Measurements from ENCODE around the gene AMPD3. TPM values are rescaled to one million over a fixed set of nuclear protein-coding genes. Genes with fewer than 3 reads are reported as not detected.

Gene AMPD3
- total and polyA plus RNA-seq, 2 of the 13 experiments (the other 11 are each of a cell fraction or from before 2014, with no cell fraction given): 0.33 to 2.3 TPM

DNA sequence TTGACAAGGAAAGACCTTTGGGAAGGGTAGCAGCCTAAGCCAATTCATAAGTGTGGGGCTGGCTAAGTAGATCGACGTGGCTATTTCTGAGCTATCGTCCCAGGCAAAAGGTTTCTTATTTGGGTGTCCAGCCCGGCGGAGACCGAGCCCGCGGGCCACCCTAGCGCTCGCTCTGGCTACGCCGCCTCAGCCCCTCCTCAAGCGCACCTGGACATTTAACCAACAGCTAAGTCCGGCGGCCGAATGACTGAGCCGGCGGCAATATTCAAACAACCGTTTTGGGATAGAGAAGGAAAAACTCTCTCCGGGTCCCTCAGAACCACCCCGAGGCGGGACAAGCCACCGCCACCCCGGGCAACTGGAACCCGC lies 85.5 kb downstream of the AMPD3 start:
- H3K9me3 ChIP-seq (ENCODE audit: low read length): no peaks in the 10 kb centered on the region
- POLR2A ChIA-PET: interaction anchor here (0.7 to 1.5 kb wide), 8 partner anchors 10 to 1227 kb away, joined by 3 to 8 read pairs (median 4); partner anchors contain the start of genes CTR9, EIF4G2, LYVE1 and ZBED5
- 0% methylated on average over 17 of the region's 25 CpGs for WGBS (ENCODE audit: low lambda C conversion rate)
- peaks cover 18% of the 10 kb centered on the region for H3K4me1 ChIP-seq (ENCODE audit: insufficient read depth, low read length)
- peak overlapping the region; percentile 89 for H3K9ac ChIP-seq (ENCODE audit: insufficient read depth, low read depth, low read length)
- intact Hi-C loops (cut with micrococcal nuclease; ENCODE audit: unreplicated experiment): no loop called here
- CTCF ChIA-PET (ENCODE audit: low intra/inter-chr PET ratio, low total read pairs): no interaction called here
- peak overlapping the region; percentile 92 for H3K4me2 ChIP-seq (ENCODE audit: low read depth, low read length)
- no peaks in the 10 kb centered on the region; a peak in 1 of 5 replicates for H3K27me3 ChIP-seq (ENCODE audit: control insufficient read depth in 1 of 2, insufficient read depth in 2 of 2, low read length in 2 of 2)
- ATAC-seq (peak; percentile 83), FAIRE-seq (no peak), DNase-seq (ENCODE audit: low spot score) (peak; percentile 30)
- no TSS peak for BruUV-seq (replicated peaks)
- H3K4me3 ChIP-seq (replicated peaks in 1 of 3; ENCODE audit: insufficient read depth in 1 of 3, low read depth in 2 of 3, low read length in 3 of 3): peak overlapping the region; percentile 83 to 93 (median 92)
- H2AFZ ChIP-seq (ENCODE audit: low read length): peak overlapping the region; percentile 31
- in situ Hi-C loops (cut with HindIII; ENCODE audit: extremely low pct_ligation_motif_present, low pct_unique_long_range_greater_than_20kb): no loop called here
- H3K36me3 ChIP-seq (replicated peaks in 1 of 2; ENCODE audit: control insufficient read depth in 1 of 2, insufficient read depth in 2 of 2, low read length in 2 of 2): no peaks in the 10 kb centered on the region
- H3K79me2 ChIP-seq (ENCODE audit: insufficient read depth, low read length): no peaks in the 10 kb centered on the region
- H4K20me1 ChIP-seq (ENCODE audit: insufficient read depth, low read length): no peaks in the 10 kb centered on the region
- H3K27ac ChIP-seq (ENCODE audit: extremely low read length, insufficient read depth, low read length): peak overlapping the region; percentile 85
- TF ChIP-seq FOXO1 (CRISPR knock-in tag; IDR thresholded peaks at IDR 0.05) (no peak), LCORL (IDR thresholded peaks at IDR 0.05) (no peak), LCORL (CRISPR knock-in tag; IDR thresholded peaks at IDR 0.05) (no peak), SUZ12 (IDR thresholded peaks at IDR 0.05; ENCODE audit: low read depth, low read length) (no peak), ISL2 (CRISPR knock-in tag; IDR thresholded peaks at IDR 0.05) (0 out of 2 replicates have a peak, but pooled peaks have one; percentile 7), KDM5A (IDR thresholded peaks at IDR 0.05; ENCODE audit: borderline replicate concordance, low read length) (peak; percentile 39; the same call in 1 of the 2 replicates), ASH2L (IDR thresholded peaks at IDR 0.05; ENCODE audit: insufficient read length, low read depth, low read length) (peak; percentile 73), KDM2A (CRISPR knock-in tag; IDR thresholded peaks at IDR 0.05; ENCODE audit: borderline replicate concordance, low read depth) (no peak), ZNF354B (CRISPR knock-in tag; IDR thresholded peaks at IDR 0.05) (no peak), ZNF232 (CRISPR knock-in tag; IDR thresholded peaks at IDR 0.05; ENCODE audit: borderline replicate concordance) (0 out of 2 replicates have a peak, but pooled peaks have one; percentile 36)
- TF ChIP-seq, protein P1, sequence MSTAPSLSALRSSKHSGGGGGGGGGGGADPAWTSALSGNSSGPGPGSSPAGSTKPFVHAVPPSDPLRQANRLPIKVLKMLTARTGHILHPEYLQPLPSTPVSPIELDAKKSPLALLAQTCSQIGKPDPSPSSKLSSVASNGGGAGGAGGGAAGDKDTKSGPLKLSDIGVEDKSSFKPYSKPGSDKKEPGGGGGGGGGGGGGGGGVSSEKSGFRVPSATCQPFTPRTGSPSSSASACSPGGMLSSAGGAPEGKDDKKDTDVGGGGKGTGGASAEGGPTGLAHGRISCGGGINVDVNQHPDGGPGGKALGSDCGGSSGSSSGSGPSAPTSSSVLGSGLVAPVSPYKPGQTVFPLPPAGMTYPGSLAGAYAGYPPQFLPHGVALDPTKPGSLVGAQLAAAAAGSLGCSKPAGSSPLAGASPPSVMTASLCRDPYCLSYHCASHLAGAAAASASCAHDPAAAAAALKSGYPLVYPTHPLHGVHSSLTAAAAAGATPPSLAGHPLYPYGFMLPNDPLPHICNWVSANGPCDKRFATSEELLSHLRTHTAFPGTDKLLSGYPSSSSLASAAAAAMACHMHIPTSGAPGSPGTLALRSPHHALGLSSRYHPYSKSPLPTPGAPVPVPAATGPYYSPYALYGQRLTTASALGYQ (CRISPR knock-in tag; IDR thresholded peaks at IDR 0.05): no peak
- TF ChIP-seq, protein P2, sequence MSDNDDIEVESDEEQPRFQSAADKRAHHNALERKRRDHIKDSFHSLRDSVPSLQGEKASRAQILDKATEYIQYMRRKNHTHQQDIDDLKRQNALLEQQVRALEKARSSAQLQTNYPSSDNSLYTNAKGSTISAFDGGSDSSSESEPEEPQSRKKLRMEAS (IDR thresholded peaks at IDR 0.05): no peak
- TF ChIP-seq, protein P3, sequence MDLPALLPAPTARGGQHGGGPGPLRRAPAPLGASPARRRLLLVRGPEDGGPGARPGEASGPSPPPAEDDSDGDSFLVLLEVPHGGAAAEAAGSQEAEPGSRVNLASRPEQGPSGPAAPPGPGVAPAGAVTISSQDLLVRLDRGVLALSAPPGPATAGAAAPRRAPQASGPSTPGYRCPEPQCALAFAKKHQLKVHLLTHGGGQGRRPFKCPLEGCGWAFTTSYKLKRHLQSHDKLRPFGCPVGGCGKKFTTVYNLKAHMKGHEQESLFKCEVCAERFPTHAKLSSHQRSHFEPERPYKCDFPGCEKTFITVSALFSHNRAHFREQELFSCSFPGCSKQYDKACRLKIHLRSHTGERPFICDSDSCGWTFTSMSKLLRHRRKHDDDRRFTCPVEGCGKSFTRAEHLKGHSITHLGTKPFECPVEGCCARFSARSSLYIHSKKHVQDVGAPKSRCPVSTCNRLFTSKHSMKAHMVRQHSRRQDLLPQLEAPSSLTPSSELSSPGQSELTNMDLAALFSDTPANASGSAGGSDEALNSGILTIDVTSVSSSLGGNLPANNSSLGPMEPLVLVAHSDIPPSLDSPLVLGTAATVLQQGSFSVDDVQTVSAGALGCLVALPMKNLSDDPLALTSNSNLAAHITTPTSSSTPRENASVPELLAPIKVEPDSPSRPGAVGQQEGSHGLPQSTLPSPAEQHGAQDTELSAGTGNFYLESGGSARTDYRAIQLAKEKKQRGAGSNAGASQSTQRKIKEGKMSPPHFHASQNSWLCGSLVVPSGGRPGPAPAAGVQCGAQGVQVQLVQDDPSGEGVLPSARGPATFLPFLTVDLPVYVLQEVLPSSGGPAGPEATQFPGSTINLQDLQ (CRISPR knock-in tag; IDR thresholded peaks at IDR 0.05): no peak
- TF ChIP-seq, protein P4, sequence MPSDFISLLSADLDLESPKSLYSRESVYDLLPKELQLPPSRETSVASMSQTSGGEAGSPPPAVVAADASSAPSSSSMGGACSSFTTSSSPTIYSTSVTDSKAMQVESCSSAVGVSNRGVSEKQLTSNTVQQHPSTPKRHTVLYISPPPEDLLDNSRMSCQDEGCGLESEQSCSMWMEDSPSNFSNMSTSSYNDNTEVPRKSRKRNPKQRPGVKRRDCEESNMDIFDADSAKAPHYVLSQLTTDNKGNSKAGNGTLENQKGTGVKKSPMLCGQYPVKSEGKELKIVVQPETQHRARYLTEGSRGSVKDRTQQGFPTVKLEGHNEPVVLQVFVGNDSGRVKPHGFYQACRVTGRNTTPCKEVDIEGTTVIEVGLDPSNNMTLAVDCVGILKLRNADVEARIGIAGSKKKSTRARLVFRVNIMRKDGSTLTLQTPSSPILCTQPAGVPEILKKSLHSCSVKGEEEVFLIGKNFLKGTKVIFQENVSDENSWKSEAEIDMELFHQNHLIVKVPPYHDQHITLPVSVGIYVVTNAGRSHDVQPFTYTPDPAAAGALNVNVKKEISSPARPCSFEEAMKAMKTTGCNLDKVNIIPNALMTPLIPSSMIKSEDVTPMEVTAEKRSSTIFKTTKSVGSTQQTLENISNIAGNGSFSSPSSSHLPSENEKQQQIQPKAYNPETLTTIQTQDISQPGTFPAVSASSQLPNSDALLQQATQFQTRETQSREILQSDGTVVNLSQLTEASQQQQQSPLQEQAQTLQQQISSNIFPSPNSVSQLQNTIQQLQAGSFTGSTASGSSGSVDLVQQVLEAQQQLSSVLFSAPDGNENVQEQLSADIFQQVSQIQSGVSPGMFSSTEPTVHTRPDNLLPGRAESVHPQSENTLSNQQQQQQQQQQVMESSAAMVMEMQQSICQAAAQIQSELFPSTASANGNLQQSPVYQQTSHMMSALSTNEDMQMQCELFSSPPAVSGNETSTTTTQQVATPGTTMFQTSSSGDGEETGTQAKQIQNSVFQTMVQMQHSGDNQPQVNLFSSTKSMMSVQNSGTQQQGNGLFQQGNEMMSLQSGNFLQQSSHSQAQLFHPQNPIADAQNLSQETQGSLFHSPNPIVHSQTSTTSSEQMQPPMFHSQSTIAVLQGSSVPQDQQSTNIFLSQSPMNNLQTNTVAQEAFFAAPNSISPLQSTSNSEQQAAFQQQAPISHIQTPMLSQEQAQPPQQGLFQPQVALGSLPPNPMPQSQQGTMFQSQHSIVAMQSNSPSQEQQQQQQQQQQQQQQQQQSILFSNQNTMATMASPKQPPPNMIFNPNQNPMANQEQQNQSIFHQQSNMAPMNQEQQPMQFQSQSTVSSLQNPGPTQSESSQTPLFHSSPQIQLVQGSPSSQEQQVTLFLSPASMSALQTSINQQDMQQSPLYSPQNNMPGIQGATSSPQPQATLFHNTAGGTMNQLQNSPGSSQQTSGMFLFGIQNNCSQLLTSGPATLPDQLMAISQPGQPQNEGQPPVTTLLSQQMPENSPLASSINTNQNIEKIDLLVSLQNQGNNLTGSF (CRISPR knock-in tag; IDR thresholded peaks at IDR 0.05): no peak

Measured in HepG2 (cell line).